T-helper 1 cell treated with Interleukin-12 subunit alpha and Interleukin-12 subunit beta and Interleukin-4 antibody, amounts not matched to agents 30 μg/mL and 1 μg/mL, for 36 hours (primary cell): ENCODE data around the gene ZBTB46.
"Not testable (repeated sequence)": the region's sequence is repeated elsewhere in the genome, so short reads cannot be mapped to it uniquely, and the experiment has no call there.

Experiments used
- H3K27ac Mint-ChIP-seq: one replicate; pipeline ENCODE4 v1.8.0; 2021; ENCODE audit warnings: mild to moderate bottlenecking, mixed read lengths
- H3K27me3 Mint-ChIP-seq: one replicate; pipeline ENCODE4 v1.8.0; 2021; ENCODE audit warnings: low read depth, mixed read lengths
- H3K36me3 Mint-ChIP-seq: one replicate; pipeline ENCODE4 v1.8.0; 2021; ENCODE audit warnings: low read depth, mixed read lengths
- H3K4me1 Mint-ChIP-seq: one replicate; pipeline ENCODE4 v1.8.0; 2021; ENCODE audit warnings: low read depth, mixed read lengths
- H3K4me3 Mint-ChIP-seq: one replicate; pipeline ENCODE4 v1.8.0; 2021; ENCODE audit warnings: mild to moderate bottlenecking, moderate library complexity, mixed read lengths
- H3K9me3 Mint-ChIP-seq: one replicate; pipeline ENCODE4 v1.8.0; 2021; ENCODE audit warnings: mixed read lengths

Gene ZBTB46

DNA sequence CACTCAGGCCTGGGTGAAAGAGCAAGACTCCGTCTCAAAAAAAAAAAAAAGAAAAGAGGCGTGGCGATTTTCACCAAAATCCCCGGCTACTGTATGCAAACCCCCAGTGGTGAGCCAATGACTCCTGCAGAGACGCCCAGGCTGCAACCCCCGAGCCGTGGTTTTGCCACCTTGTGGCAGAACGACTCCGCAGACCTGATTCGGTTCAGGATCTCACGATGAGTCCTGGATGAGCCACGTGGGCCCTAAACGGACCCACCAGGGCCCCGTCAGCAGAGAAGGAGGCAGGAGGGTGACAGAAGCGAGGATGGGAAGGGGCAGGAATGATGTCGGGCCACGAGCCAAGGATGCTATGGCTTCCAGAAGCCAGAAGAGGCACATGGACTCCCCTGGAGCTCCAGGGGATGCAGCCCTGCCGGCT lies 49.0 kb downstream of the ZBTB46 start:
- Mint-ChIP-seq H3K4me1 (peaks cover 14% of the 10 kb centered on the region), H3K27me3 (no peaks in the 10 kb centered on the region), H3K4me3 (no peak overlapping the region), H3K36me3 (no peaks in the 10 kb centered on the region), H3K27ac (no peak overlapping the region), H3K9me3 (no peaks in the 10 kb centered on the region)

GRCh38 chr20:63781181-63781580 lies 49.9 kb downstream of the ZBTB46 start:
- Mint-ChIP-seq H3K4me1 (peaks cover 13% of the 10 kb centered on the region), H3K36me3 (no peaks in the 10 kb centered on the region), H3K4me3 (no peak overlapping the region), H3K27me3 (no peaks in the 10 kb centered on the region), H3K27ac (peak overlapping the region; percentile 46), H3K9me3 (no peaks in the 10 kb centered on the region)

- no peak overlapping the region for H3K4me3 Mint-ChIP-seq
- H3K27me3 Mint-ChIP-seq = no peaks in the 10 kb centered on the region
- no peak overlapping the region for H3K27ac Mint-ChIP-seq
- no peaks in the 10 kb centered on the region for H3K36me3 Mint-ChIP-seq
- H3K4me1 Mint-ChIP-seq = peaks cover 9% of the 10 kb centered on the region
- H3K9me3 Mint-ChIP-seq = no peaks in the 10 kb centered on the region
These were observed 52.2 kb downstream of the ZBTB46 start for GRCh38 chr20:63778857-63779256.

- Mint-ChIP-seq H3K36me3 (no peaks in the 10 kb centered on the region), H3K4me1 (peaks cover 9% of the 10 kb centered on the region), H3K27ac (no peak overlapping the region), H3K9me3 (no peaks in the 10 kb centered on the region), H3K27me3 (no peaks in the 10 kb centered on the region), H3K4me3 (no peak overlapping the region)
These were observed 52.9 kb downstream of the ZBTB46 start for GRCh38 chr20:63778034-63778752.

- Mint-ChIP-seq H3K9me3 (no peaks in the 10 kb centered on the region), H3K27me3 (no peaks in the 10 kb centered on the region), H3K27ac (no peak overlapping the region), H3K4me3 (no peak overlapping the region), H3K4me1 (peaks cover 9% of the 10 kb centered on the region), H3K36me3 (no peaks in the 10 kb centered on the region)
These were observed 53.5 kb downstream of the ZBTB46 start for GRCh38 chr20:63777614-63778013.

DNA sequence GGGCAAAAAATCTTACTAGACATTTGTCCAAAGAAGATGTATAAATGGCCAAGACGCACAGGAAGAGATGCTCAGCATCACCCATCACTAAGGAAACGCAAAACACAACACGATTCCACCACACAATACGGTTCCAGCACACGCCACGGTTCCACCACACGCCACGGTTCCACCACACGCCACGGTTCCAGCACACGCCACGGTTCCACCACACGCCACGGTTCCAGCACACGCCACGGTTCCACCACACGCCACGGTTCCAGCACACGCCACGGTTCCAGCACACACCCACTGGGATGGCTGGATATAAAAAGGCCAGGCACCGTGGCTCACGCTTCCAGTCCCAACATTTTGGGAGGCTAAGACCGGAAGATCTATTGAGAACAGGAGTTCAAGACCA lies 54.2 kb downstream of the ZBTB46 start:
- H3K36me3 Mint-ChIP-seq, H3K4me1 Mint-ChIP-seq, H3K4me3 Mint-ChIP-seq, H3K9me3 Mint-ChIP-seq, H3K27ac Mint-ChIP-seq, H3K27me3 Mint-ChIP-seq: not testable (repeated sequence)

DNA sequence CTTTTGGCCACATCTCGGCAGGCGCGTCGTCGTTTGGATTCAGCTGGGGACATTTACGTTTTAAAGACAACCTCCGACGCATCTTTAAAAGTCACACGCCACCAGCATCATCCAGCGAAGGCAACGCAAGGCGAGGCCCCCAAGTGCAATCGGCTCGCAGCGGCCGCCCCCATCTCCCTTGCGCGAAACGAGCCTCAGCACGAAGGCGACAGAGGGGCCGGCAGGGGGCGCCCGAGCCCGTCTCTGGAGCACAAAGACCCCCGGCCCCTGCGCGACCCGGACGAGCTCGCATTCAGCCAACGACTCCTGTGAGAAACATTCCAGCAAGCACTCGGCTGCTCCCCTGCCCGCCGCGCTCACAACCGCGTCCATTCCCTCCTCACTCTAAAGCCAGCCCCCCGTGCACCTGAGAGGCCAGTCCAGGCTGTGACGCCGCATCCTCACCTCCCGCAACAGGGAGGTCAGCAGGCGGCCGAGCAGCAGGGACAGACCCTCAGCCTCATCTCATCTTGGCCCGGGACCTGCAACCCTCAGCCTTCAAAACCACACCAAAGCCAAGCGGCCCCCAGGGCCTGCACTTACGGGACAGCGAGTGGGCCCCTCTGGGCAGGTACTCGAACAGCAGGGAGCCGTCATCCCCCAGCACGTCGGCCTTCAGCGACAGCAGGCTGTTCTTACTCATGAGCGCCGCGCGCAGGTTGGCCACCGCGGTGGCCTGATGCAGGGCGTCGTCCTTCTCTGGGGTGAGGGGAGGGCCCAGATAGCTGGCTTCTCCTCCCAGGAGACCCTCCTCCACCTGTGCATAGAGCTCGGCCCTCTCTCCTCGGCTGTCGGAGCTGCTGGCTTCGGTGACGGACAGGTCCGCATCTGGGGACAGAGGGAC lies 55.7 kb downstream of the ZBTB46 start:
- no peak overlapping the region for H3K4me3 Mint-ChIP-seq
- no peaks in the 10 kb centered on the region for H3K27me3 Mint-ChIP-seq
- H3K27ac Mint-ChIP-seq = no peak overlapping the region
- H3K36me3 Mint-ChIP-seq = no peaks in the 10 kb centered on the region
- H3K4me1 Mint-ChIP-seq = no peaks in the 10 kb centered on the region
- no peaks in the 10 kb centered on the region for H3K9me3 Mint-ChIP-seq

DNA sequence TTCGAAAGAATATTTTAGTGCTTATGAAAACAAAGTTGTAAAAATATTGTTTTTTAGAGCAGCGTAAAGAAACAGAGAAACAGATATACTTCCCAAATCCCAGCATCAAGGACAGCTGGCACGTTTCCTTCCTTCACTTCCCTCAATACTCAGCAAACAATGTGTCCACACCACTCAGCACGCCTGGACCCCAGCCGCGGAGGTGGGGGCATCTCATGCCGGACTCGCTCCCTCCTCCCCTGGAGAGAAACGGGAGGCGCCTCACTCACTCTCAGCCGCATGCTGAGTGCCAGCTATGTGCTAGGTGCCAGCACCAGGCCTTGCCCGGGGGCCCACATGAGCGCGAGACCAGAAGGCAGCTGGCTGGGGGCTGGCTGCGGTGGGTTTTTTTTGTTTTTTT lies 56.8 kb downstream of the ZBTB46 start:
- no peak overlapping the region for H3K4me3 Mint-ChIP-seq
- no peaks in the 10 kb centered on the region for H3K4me1 Mint-ChIP-seq
- no peak overlapping the region for H3K27ac Mint-ChIP-seq
- H3K9me3 Mint-ChIP-seq = no peaks in the 10 kb centered on the region
- no peaks in the 10 kb centered on the region for H3K36me3 Mint-ChIP-seq
- H3K27me3 Mint-ChIP-seq = no peaks in the 10 kb centered on the region

DNA sequence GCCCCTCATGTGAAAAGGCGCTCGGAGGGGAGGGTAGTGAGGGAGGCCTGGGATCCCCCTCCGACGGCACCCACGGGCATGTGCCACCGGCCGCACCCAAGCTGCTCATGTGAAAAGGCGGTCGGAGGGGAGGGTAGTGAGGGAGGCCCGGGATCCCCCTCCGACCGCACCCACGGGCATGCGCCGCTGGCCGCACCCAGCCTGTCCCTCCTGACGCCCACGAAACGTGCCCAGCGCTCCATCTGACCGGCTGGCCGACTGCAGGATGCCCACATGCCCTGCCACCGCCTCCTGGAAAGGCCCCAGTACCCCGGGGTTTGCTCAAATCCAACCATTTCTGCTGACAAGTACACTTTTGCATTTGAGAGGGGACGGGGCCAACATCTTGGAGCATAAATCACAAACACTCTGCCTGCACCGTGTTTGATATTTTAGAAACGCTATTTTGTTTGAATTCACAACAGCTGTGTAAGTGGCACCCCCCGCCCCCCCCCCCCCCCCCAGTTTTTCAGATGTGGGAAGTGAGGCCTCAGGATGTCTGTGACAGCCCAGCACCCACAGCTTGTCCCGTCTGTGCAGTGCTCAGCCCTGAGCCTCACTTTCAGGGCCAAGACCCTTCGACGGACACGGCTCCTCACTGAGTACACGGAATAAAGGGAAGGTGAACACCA lies 57.4 kb downstream of the ZBTB46 start:
- H3K4me1 Mint-ChIP-seq = no peaks in the 10 kb centered on the region
- H3K4me3 Mint-ChIP-seq = no peak overlapping the region
- no peaks in the 10 kb centered on the region for H3K27me3 Mint-ChIP-seq
- no peaks in the 10 kb centered on the region for H3K36me3 Mint-ChIP-seq
- no peaks in the 10 kb centered on the region for H3K9me3 Mint-ChIP-seq
- no peak overlapping the region for H3K27ac Mint-ChIP-seq

DNA sequence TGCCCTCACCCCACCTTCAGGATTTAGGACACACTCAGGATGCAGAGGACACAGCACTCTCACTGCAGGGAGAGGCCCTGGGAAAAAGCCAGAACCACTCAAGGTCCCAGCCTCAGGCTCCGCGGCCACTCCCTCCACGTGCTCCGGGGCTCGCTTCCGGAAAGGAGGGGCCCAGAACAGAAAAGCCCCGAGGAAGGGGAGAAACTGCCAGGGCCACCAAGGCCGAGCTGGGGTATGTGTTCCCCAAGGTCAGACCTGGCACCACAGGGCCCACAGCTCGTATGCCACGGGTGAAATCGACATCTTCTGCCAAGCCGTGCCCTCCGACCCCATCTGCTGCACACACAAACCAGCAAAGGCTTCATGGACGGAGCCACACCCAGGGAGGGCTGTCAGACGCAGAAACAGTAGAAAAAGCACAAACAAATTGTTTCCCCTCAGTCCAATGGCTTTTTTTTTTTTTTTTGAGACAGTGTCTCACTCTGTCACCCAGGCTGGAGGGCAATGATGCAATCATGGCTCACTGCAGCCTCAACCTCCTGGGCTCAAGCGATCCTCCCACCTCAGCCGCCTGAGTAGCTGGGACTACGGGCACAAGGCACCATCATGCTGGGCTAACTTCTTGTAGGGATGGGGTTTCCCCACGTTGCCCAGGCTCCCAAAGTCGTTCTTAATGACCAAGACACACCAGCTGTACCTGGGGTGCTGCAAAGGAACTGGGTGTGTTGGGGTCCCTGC lies 58.1 kb downstream of the ZBTB46 start:
- no peaks in the 10 kb centered on the region for H3K36me3 Mint-ChIP-seq
- H3K4me1 Mint-ChIP-seq = no peaks in the 10 kb centered on the region
- H3K27ac Mint-ChIP-seq = no peak overlapping the region
- H3K27me3 Mint-ChIP-seq = no peaks in the 10 kb centered on the region
- no peaks in the 10 kb centered on the region for H3K9me3 Mint-ChIP-seq
- H3K4me3 Mint-ChIP-seq = no peak overlapping the region

DNA sequence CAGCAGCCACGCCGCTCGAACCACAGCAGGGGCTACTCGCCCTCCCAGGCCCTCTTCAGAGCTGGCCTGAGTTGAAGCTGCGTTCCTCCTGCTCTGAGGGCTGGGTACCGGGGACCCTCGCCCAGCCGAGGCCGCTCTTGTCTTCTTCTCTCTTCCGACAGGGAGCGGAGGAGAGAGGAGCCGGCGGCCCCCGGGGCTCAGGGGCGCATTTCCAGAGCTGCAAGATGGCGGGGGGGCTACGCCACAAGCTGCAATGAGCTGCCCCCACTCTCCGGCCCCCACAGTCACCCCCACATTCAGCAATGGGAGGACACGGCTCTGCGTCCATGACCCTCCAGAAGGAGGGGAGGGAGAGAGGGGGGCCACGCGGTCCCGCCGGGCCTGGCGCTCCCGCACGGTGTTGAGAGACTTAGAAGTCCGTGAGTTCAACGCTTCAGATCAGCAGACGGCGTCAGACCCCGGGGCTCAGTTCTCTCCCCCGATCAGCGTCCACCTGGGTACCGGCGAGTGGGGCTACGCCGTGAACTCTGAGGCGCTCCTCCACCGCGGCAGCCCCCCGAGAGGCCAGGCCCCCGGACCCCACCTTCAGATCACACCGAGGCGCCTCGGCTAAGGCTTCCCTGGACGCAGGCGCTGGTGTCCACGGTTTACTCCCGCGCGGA lies 59.9 kb downstream of the ZBTB46 start:
- Mint-ChIP-seq H3K9me3 (no peaks in the 10 kb centered on the region), H3K27ac (no peak overlapping the region), H3K4me3 (no peak overlapping the region), H3K4me1 (no peaks in the 10 kb centered on the region), H3K36me3 (no peaks in the 10 kb centered on the region), H3K27me3 (no peaks in the 10 kb centered on the region)

GRCh38 chr20:63769891-63770474 lies 61.1 kb downstream of the ZBTB46 start:
- Mint-ChIP-seq H3K4me1 (no peaks in the 10 kb centered on the region), H3K4me3 (no peak overlapping the region), H3K27ac (no peak overlapping the region), H3K27me3 (no peaks in the 10 kb centered on the region), H3K36me3 (no peaks in the 10 kb centered on the region), H3K9me3 (no peaks in the 10 kb centered on the region)

- no peak overlapping the region for H3K4me3 Mint-ChIP-seq
- no peaks in the 10 kb centered on the region for H3K9me3 Mint-ChIP-seq
- no peaks in the 10 kb centered on the region for H3K27me3 Mint-ChIP-seq
- H3K36me3 Mint-ChIP-seq = no peaks in the 10 kb centered on the region
- H3K27ac Mint-ChIP-seq = no peak overlapping the region
- no peaks in the 10 kb centered on the region for H3K4me1 Mint-ChIP-seq
These were observed 62.2 kb downstream of the ZBTB46 start for GRCh38 chr20:63768591-63769515.
